CD4-positive, alpha-beta T cell (primary cell): ENCODE data around the gene ILDR1. TPM values are rescaled to one million over a fixed set of nuclear protein-coding genes. Genes with fewer than 3 reads are reported as not detected.

ENCODE experiments used
- ATAC-seq: fragments of 200-7000 bp; cut with Tn5 transposase; one replicate; pipeline ENCODE4 v1.10.0; 2022; ENCODE audit warnings: mild to moderate bottlenecking; ENCODE audit not compliant: poor library complexity
- CTCF ChIA-PET: fragments of 350-600 bp; sonication (Branson Sonifier 250); formaldehyde crosslinking; loops from one replicate; lab custom pipeline; 2021; ENCODE audit warnings: antibody characterized with exemption, inconsistent platforms; lab: Charles Lee
- POLR2A ChIA-PET: fragments of 350-600 bp; sonication (Branson Sonifier 250); formaldehyde crosslinking; loops from one replicate; lab custom pipeline; 2021; ENCODE audit warnings: antibody characterized with exemption, inconsistent platforms; lab: Charles Lee
- DNase-seq, 14 experiments: peaks; one replicate each; pipeline ENCODE4 v3.0.0-alpha.2; 2013 to 2020; ENCODE audit warnings: mixed read lengths in 2 of 14
- H3K27ac ChIP-seq, 2 donors: one replicate each; pipeline versions ENCODE4 v1.5.1 to v1.7.0; 2013; ENCODE audit warnings: low read length in 2 of 2, low read depth in 1 of 2, mild to moderate bottlenecking in 1 of 2
- H3K27me3 ChIP-seq, 2 experiments: 1 replicate in 1 of 2; 2 replicates in 1 of 2; pipeline versions ENCODE4 v1.6.1 to v1.7.0; 2013; ENCODE audit warnings: low read length in 2 of 2, control low read depth in 1 of 2, mild to moderate bottlenecking in 1 of 2, moderate library complexity in 1 of 2; ENCODE audit not compliant: insufficient read depth in 2 of 2, control insufficient read depth in 1 of 2
- H3K36me3 ChIP-seq: one replicate; pipeline ENCODE4 v1.6.1; 2013; ENCODE audit warnings: low read length, control low read depth; ENCODE audit not compliant: insufficient read depth
- H3K4me1 ChIP-seq: one replicate; pipeline ENCODE4 v1.6.1; 2013; ENCODE audit warnings: low read length, control low read depth; ENCODE audit not compliant: insufficient read depth
- H3K4me3 ChIP-seq: one replicate; pipeline ENCODE4 v1.5.1; 2013; ENCODE audit warnings: mild to moderate bottlenecking, low read length, moderate library complexity
- H3K9me3 ChIP-seq, 2 experiments: 1 replicate in 1 of 2; 2 replicates in 1 of 2; pipeline versions ENCODE4 v1.6.1 to v1.7.0; 2013; ENCODE audit warnings: low read length in 2 of 2, mild to moderate bottlenecking in 2 of 2, control low read depth in 1 of 2, moderate library complexity in 1 of 2; ENCODE audit not compliant: control insufficient read depth in 1 of 2, insufficient read depth in 1 of 2
- H3K27ac Mint-ChIP-seq: one replicate; pipeline ENCODE4 v1.8.0; 2020; ENCODE audit warnings: mixed read lengths
- H3K27me3 Mint-ChIP-seq: one replicate; pipeline ENCODE4 v1.8.0; 2021; ENCODE audit warnings: mixed read lengths
- H3K36me3 Mint-ChIP-seq: one replicate; pipeline ENCODE4 v1.8.0; 2021; ENCODE audit warnings: low read depth, mixed read lengths
- H3K4me1 Mint-ChIP-seq: one replicate; pipeline ENCODE4 v1.8.0; 2021; ENCODE audit warnings: low read depth, mixed read lengths
- H3K4me3 Mint-ChIP-seq: one replicate; pipeline ENCODE4 v1.8.0; 2020; ENCODE audit warnings: mild to moderate bottlenecking, mixed read lengths
- H3K9me3 Mint-ChIP-seq: one replicate; pipeline ENCODE4 v1.8.0; 2020; ENCODE audit warnings: mixed read lengths
- CTCF ChIP-seq: fragments of 200-600 bp; IDR thresholded peaks from one replicate; pipeline ENCODE4 v1.8.0; 2022; ENCODE audit warnings: antibody characterized with exemption, mild to moderate bottlenecking
- intact Hi-C, 2 experiments: fragments of 100-400 bp; cut with DNase I in 1 of 2; cut with micrococcal nuclease in 1 of 2; formaldehyde crosslinking; loops; one replicate each; pipeline versions ENCODE4 v1.15.1 to v1.9.0; 2023 to 2025; cut with DNase I, micrococcal nuclease
- total RNA-seq, 174 experiments: library from RNA in 2 of 174; stranded (reverse) in 2 of 174; gene quantifications; one replicate each; pipeline ENCODE4 v1.2.3 and lab custom pipeline; 2021 to 2026

Gene ILDR1
- total RNA-seq, 2 experiments from 2014 or later: not detected

- Mint-ChIP-seq H3K4me3 (no peak overlapping the region), H3K36me3 (no peaks in the 10 kb centered on the region), H3K9me3 (no peaks in the 10 kb centered on the region), H3K4me1 (no peaks in the 10 kb centered on the region), H3K27me3 (peaks cover 26% of the 10 kb centered on the region), H3K27ac (no peak overlapping the region)
- intact Hi-C loops: no loop called here
- POLR2A ChIA-PET: no interaction called here
- no peak for DNase-seq
- CTCF ChIA-PET: no interaction called here
- Histone ChIP-seq H3K9me3 (no peaks in the 10 kb centered on the region), H3K27ac (no peak overlapping the region), H3K4me1 (no peaks in the 10 kb centered on the region), H3K27me3 (peaks cover 8 to 12% of the 10 kb centered on the region in 2 experiments), H3K36me3 (no peaks in the 10 kb centered on the region), H3K4me3 (no peak overlapping the region)
- ATAC-seq: no peak
- TF ChIP-seq CTCF: no peak
These were observed 15.8 kb downstream of the ILDR1 start for GRCh38 chr3:122006267-122006666.

- Histone ChIP-seq H3K4me3 (no peak overlapping the region), H3K27ac (no peak overlapping the region), H3K4me1 (no peaks in the 10 kb centered on the region), H3K27me3 (peaks cover 8 to 12% of the 10 kb centered on the region in 2 experiments), H3K9me3 (no peaks in the 10 kb centered on the region), H3K36me3 (no peaks in the 10 kb centered on the region)
- H3K36me3 Mint-ChIP-seq: no peaks in the 10 kb centered on the region
- H3K9me3 Mint-ChIP-seq: no peaks in the 10 kb centered on the region
- intact Hi-C loops: no loop called here
- TF ChIP-seq CTCF: no peak
- no peak overlapping the region for H3K4me3 Mint-ChIP-seq
- no peaks in the 10 kb centered on the region for H3K4me1 Mint-ChIP-seq
- ATAC-seq (no peak), DNase-seq (peak in 2 of 14 experiments; percentile 38 to 44)
- peaks cover 33% of the 10 kb centered on the region for H3K27me3 Mint-ChIP-seq
- no peak overlapping the region for H3K27ac Mint-ChIP-seq
- POLR2A ChIA-PET: no interaction called here
- CTCF ChIA-PET: no interaction called here
These were observed 17.0 kb downstream of the ILDR1 start for GRCh38 chr3:122004991-122005565.

- no peak overlapping the region for H3K4me3 Mint-ChIP-seq
- H3K9me3 Mint-ChIP-seq: no peaks in the 10 kb centered on the region
- DNase-seq: no peak
- intact Hi-C loops: no loop called here
- Histone ChIP-seq H3K4me1 (no peaks in the 10 kb centered on the region), H3K27ac (no peak overlapping the region), H3K27me3 (peaks cover 8 to 12% of the 10 kb centered on the region in 2 experiments), H3K4me3 (no peak overlapping the region), H3K36me3 (no peaks in the 10 kb centered on the region), H3K9me3 (no peaks in the 10 kb centered on the region)
- no peaks in the 10 kb centered on the region for H3K4me1 Mint-ChIP-seq
- ChIA-PET POLR2A (no interaction called here), CTCF (no interaction called here)
- no peak overlapping the region for H3K27ac Mint-ChIP-seq
- ATAC-seq: no peak
- peaks cover 29% of the 10 kb centered on the region for H3K27me3 Mint-ChIP-seq
- TF ChIP-seq CTCF: no peak
- H3K36me3 Mint-ChIP-seq: no peaks in the 10 kb centered on the region
These were observed 17.9 kb downstream of the ILDR1 start for GRCh38 chr3:122004107-122004506.
